ENCODE data around the gene CRABP1.

CRABP1 gene

GRCh38 chr15:78308422-78309032, 31.6 kb upstream of the CRABP1 start:
- H3K4me3 ChIP-seq (ENCODE audit: low read length): no peak overlapping the region
- H3K27me3 ChIP-seq (ENCODE audit: control insufficient read depth, insufficient read depth, low read length): peaks cover 5% of the 10 kb centered on the region
- H3K36me3 ChIP-seq (ENCODE audit: control insufficient read depth, insufficient read depth, low read length): no peaks in the 10 kb centered on the region
- no peak overlapping the region for H3K9ac ChIP-seq (ENCODE audit: low read length)
- H3K9me3 ChIP-seq (ENCODE audit: control insufficient read depth, low read length): no peaks in the 10 kb centered on the region
- H3K4me1 ChIP-seq (ENCODE audit: control insufficient read depth, insufficient read depth, low read length): no peaks in the 10 kb centered on the region

GRCh38 chr15:78311292-78311691, 28.9 kb upstream of the CRABP1 start:
- peaks cover 5% of the 10 kb centered on the region for H3K27me3 ChIP-seq (ENCODE audit: control insufficient read depth, insufficient read depth, low read length)
- no peaks in the 10 kb centered on the region for H3K36me3 ChIP-seq (ENCODE audit: control insufficient read depth, insufficient read depth, low read length)
- peaks cover 7% of the 10 kb centered on the region for H3K4me1 ChIP-seq (ENCODE audit: control insufficient read depth, insufficient read depth, low read length)
- H3K9me3 ChIP-seq (ENCODE audit: control insufficient read depth, low read length): no peaks in the 10 kb centered on the region
- no peak overlapping the region for H3K9ac ChIP-seq (ENCODE audit: low read length)
- H3K4me3 ChIP-seq (ENCODE audit: low read length): no peak overlapping the region

- Histone ChIP-seq H3K4me3 (ENCODE audit: low read length) (no peak overlapping the region), H3K9me3 (ENCODE audit: control insufficient read depth, low read length) (no peaks in the 10 kb centered on the region), H3K9ac (ENCODE audit: low read length) (no peak overlapping the region), H3K4me1 (ENCODE audit: control insufficient read depth, insufficient read depth, low read length) (peaks cover 18% of the 10 kb centered on the region), H3K36me3 (ENCODE audit: control insufficient read depth, insufficient read depth, low read length) (no peaks in the 10 kb centered on the region), H3K27me3 (ENCODE audit: control insufficient read depth, insufficient read depth, low read length) (peaks cover 5% of the 10 kb centered on the region)
Measured at GRCh38 chr15:78312536-78312935, 27.6 kb upstream of the CRABP1 start.

GRCh38 chr15:78312957-78313356, 27.2 kb upstream of the CRABP1 start:
- H3K36me3 ChIP-seq (ENCODE audit: control insufficient read depth, insufficient read depth, low read length): no peaks in the 10 kb centered on the region
- H3K27me3 ChIP-seq (ENCODE audit: control insufficient read depth, insufficient read depth, low read length): peaks cover 5% of the 10 kb centered on the region
- peaks cover 18% of the 10 kb centered on the region for H3K4me1 ChIP-seq (ENCODE audit: control insufficient read depth, insufficient read depth, low read length)
- no peak overlapping the region for H3K9ac ChIP-seq (ENCODE audit: low read length)
- H3K4me3 ChIP-seq (ENCODE audit: low read length): no peak overlapping the region
- no peaks in the 10 kb centered on the region for H3K9me3 ChIP-seq (ENCODE audit: control insufficient read depth, low read length)

GRCh38 chr15:78313383-78313782, 26.8 kb upstream of the CRABP1 start:
- Histone ChIP-seq H3K9me3 (ENCODE audit: control insufficient read depth, low read length) (no peaks in the 10 kb centered on the region), H3K4me3 (ENCODE audit: low read length) (no peak overlapping the region), H3K36me3 (ENCODE audit: control insufficient read depth, insufficient read depth, low read length) (no peaks in the 10 kb centered on the region), H3K27me3 (ENCODE audit: control insufficient read depth, insufficient read depth, low read length) (peaks cover 5% of the 10 kb centered on the region), H3K4me1 (ENCODE audit: control insufficient read depth, insufficient read depth, low read length) (peaks cover 18% of the 10 kb centered on the region), H3K9ac (ENCODE audit: low read length) (no peak overlapping the region)

- Histone ChIP-seq H3K9me3 (ENCODE audit: control insufficient read depth, low read length) (no peaks in the 10 kb centered on the region), H3K4me3 (ENCODE audit: low read length) (no peak overlapping the region), H3K9ac (ENCODE audit: low read length) (no peak overlapping the region), H3K4me1 (ENCODE audit: control insufficient read depth, insufficient read depth, low read length) (peaks cover 18% of the 10 kb centered on the region), H3K27me3 (ENCODE audit: control insufficient read depth, insufficient read depth, low read length) (peaks cover 5% of the 10 kb centered on the region), H3K36me3 (ENCODE audit: control insufficient read depth, insufficient read depth, low read length) (no peaks in the 10 kb centered on the region)
Measured at GRCh38 chr15:78314181-78314581, 26.0 kb upstream of the CRABP1 start.

GRCh38 chr15:78315686-78316282, 24.4 kb upstream of the CRABP1 start:
- H3K9me3 ChIP-seq (ENCODE audit: control insufficient read depth, low read length): no peaks in the 10 kb centered on the region
- H3K9ac ChIP-seq (ENCODE audit: low read length): peak overlapping the region; percentile 28
- H3K36me3 ChIP-seq (ENCODE audit: control insufficient read depth, insufficient read depth, low read length): no peaks in the 10 kb centered on the region
- no peaks in the 10 kb centered on the region for H3K27me3 ChIP-seq (ENCODE audit: control insufficient read depth, insufficient read depth, low read length)
- no peak overlapping the region for H3K4me3 ChIP-seq (ENCODE audit: low read length)
- H3K4me1 ChIP-seq (ENCODE audit: control insufficient read depth, insufficient read depth, low read length): peaks cover 18% of the 10 kb centered on the region

GRCh38 chr15:78316283-78317083, 23.7 kb upstream of the CRABP1 start:
- Histone ChIP-seq H3K4me1 (ENCODE audit: control insufficient read depth, insufficient read depth, low read length) (peaks cover 18% of the 10 kb centered on the region), H3K4me3 (ENCODE audit: low read length) (no peak overlapping the region), H3K9me3 (ENCODE audit: control insufficient read depth, low read length) (no peaks in the 10 kb centered on the region), H3K36me3 (ENCODE audit: control insufficient read depth, insufficient read depth, low read length) (no peaks in the 10 kb centered on the region), H3K27me3 (ENCODE audit: control insufficient read depth, insufficient read depth, low read length) (no peaks in the 10 kb centered on the region), H3K9ac (ENCODE audit: low read length) (peak overlapping the region; percentile 28)

- no peak overlapping the region for H3K4me3 ChIP-seq (ENCODE audit: low read length)
Measured at GRCh38 chr15:78317145-78317836, 22.9 kb upstream of the CRABP1 start.

GRCh38 chr15:78319588-78319987, 20.6 kb upstream of the CRABP1 start:
- Histone ChIP-seq H3K27me3 (ENCODE audit: control insufficient read depth, insufficient read depth, low read length) (no peaks in the 10 kb centered on the region), H3K4me1 (ENCODE audit: control insufficient read depth, insufficient read depth, low read length) (peaks cover 18% of the 10 kb centered on the region), H3K9me3 (ENCODE audit: control insufficient read depth, low read length) (no peaks in the 10 kb centered on the region), H3K9ac (ENCODE audit: low read length) (no peak overlapping the region), H3K36me3 (ENCODE audit: control insufficient read depth, insufficient read depth, low read length) (no peaks in the 10 kb centered on the region), H3K4me3 (ENCODE audit: low read length) (no peak overlapping the region)

More at GRCh38 chr15:78317145-78317836, 22.9 kb upstream of the CRABP1 start:
- peaks cover 18% of the 10 kb centered on the region for H3K4me1 ChIP-seq (ENCODE audit: control insufficient read depth, insufficient read depth, low read length)
- H3K9me3 ChIP-seq (ENCODE audit: control insufficient read depth, low read length): no peaks in the 10 kb centered on the region
- no peaks in the 10 kb centered on the region for H3K27me3 ChIP-seq (ENCODE audit: control insufficient read depth, insufficient read depth, low read length)
- H3K9ac ChIP-seq (ENCODE audit: low read length): no peak overlapping the region
- no peaks in the 10 kb centered on the region for H3K36me3 ChIP-seq (ENCODE audit: control insufficient read depth, insufficient read depth, low read length)

- Histone ChIP-seq H3K9ac (ENCODE audit: low read length) (no peak overlapping the region), H3K9me3 (ENCODE audit: control insufficient read depth, low read length) (no peaks in the 10 kb centered on the region), H3K36me3 (ENCODE audit: control insufficient read depth, insufficient read depth, low read length) (no peaks in the 10 kb centered on the region), H3K4me3 (ENCODE audit: low read length) (no peak overlapping the region), H3K4me1 (ENCODE audit: control insufficient read depth, insufficient read depth, low read length) (peaks cover 18% of the 10 kb centered on the region), H3K27me3 (ENCODE audit: control insufficient read depth, insufficient read depth, low read length) (no peaks in the 10 kb centered on the region)
Measured at GRCh38 chr15:78320183-78320582, 20.0 kb upstream of the CRABP1 start.
